Activated CD4-positive, alpha-beta T cell treated with anti-CD3 and anti-CD28 coated beads, Interleukin-2, amount 10 ng/mL, durations not matched to agents 7 days and 5 days (primary cell): ENCODE measurements around the gene PIGT. TPM values are rescaled to one million over a fixed set of nuclear protein-coding genes. Genes with fewer than 3 reads are reported as not detected.

Experiments used
- CTCF ChIA-PET: fragments of 350-600 bp; sonication (Branson Sonifier 250); formaldehyde crosslinking; loops from one replicate; lab custom pipeline; 2021; ENCODE audit warnings: antibody characterized with exemption; lab: Charles Lee
- POLR2A ChIA-PET: fragments of 350-600 bp; sonication (Branson Sonifier 250); formaldehyde crosslinking; loops from one replicate; lab custom pipeline; 2021; ENCODE audit warnings: antibody characterized with exemption; lab: Charles Lee
- DNase-seq: peaks from one replicate; pipeline ENCODE4 v3.0.0-alpha.2; 2020
- H3K27ac Mint-ChIP-seq: one replicate; pipeline ENCODE4 v1.8.0; 2021; ENCODE audit warnings: mild to moderate bottlenecking, moderate library complexity, mixed read lengths
- H3K27me3 Mint-ChIP-seq: one replicate; pipeline ENCODE4 v1.8.0; 2021; ENCODE audit warnings: mixed read lengths
- H3K36me3 Mint-ChIP-seq: one replicate; pipeline ENCODE4 v1.8.0; 2021; ENCODE audit warnings: low read depth, mixed read lengths
- H3K4me1 Mint-ChIP-seq: one replicate; pipeline ENCODE4 v1.8.0; 2021; ENCODE audit warnings: mixed read lengths
- H3K4me3 Mint-ChIP-seq: one replicate; pipeline ENCODE4 v1.8.0; 2021; ENCODE audit warnings: mild to moderate bottlenecking, moderate library complexity, mixed read lengths
- H3K9me3 Mint-ChIP-seq: one replicate; pipeline ENCODE4 v1.8.0; 2021; ENCODE audit warnings: mixed read lengths
- total RNA-seq, 2 experiments: library from RNA; stranded (reverse); gene quantifications; one replicate each; pipeline ENCODE4 v1.2.3, GENCODE V29; 2021

Gene PIGT
- total RNA-seq, 2 experiments from 2014 or later, result 66.3 to 77.9 TPM

- POLR2A ChIA-PET, result no interaction called here
- Mint-ChIP-seq H3K27me3 (peaks cover 12% of the 10 kb centered on the region), H3K36me3 (peaks cover 17% of the 10 kb centered on the region), H3K27ac (no peak overlapping the region), H3K9me3 (peaks cover 24% of the 10 kb centered on the region), H3K4me1 (peaks cover 14% of the 10 kb centered on the region), H3K4me3 (peak overlapping the region; percentile 66)
- DNase-seq, result no peak
- CTCF ChIA-PET, result interaction anchor here (1.3 to 2.2 kb wide), 3 partner anchors 31 to 81 kb away, joined by 4 to 7 read pairs (median 5); partner anchors contain the start of gene SYS1
These were observed 11.5 kb upstream of the PIGT start for GRCh38 chr20:45404438-45404837.

GRCh38 chr20:45405571-45406259 is 10.2 kb upstream of the PIGT start:
- ChIA-PET CTCF (interaction anchor here (1.6 kb wide), 1 partner anchor 32 kb away, joined by 4 read pairs; no protein-coding TSS in a partner anchor), POLR2A (no interaction called here)
- H3K36me3 Mint-ChIP-seq, result peaks cover 9% of the 10 kb centered on the region
- peak overlapping the region; percentile 73 for H3K4me3 Mint-ChIP-seq
- DNase-seq, result no peak
- H3K4me1 Mint-ChIP-seq, result peaks cover 14% of the 10 kb centered on the region
- peaks cover 12% of the 10 kb centered on the region for H3K9me3 Mint-ChIP-seq
- H3K27me3 Mint-ChIP-seq, result peaks cover 12% of the 10 kb centered on the region
- no peak overlapping the region for H3K27ac Mint-ChIP-seq

GRCh38 chr20:45406260-45407066 is 9.5 kb upstream of the PIGT start:
- H3K4me1 Mint-ChIP-seq, result peaks cover 14% of the 10 kb centered on the region
- peaks cover 12% of the 10 kb centered on the region for H3K27me3 Mint-ChIP-seq
- peaks cover 9% of the 10 kb centered on the region for H3K9me3 Mint-ChIP-seq
- H3K27ac Mint-ChIP-seq, result peak overlapping the region; percentile 83
- ChIA-PET POLR2A (interaction anchor here (0.6 to 0.8 kb wide), 2 partner anchors 9 to 13 kb away, joined by 3 read pairs; partner anchors contain the start of gene PIGT), CTCF (interaction anchor here (1.0 to 2.3 kb wide), 5 partner anchors 12 to 113 kb away, joined by 3 to 7 read pairs (median 4); no protein-coding TSS in a partner anchor)
- peak overlapping the region; percentile 73 for H3K4me3 Mint-ChIP-seq
- DNase-seq, result peak; percentile 36
- peaks cover 6% of the 10 kb centered on the region for H3K36me3 Mint-ChIP-seq

- H3K9me3 Mint-ChIP-seq, result peaks cover 2% of the 10 kb centered on the region
- CTCF ChIA-PET, result interaction anchor here (1.0 to 2.3 kb wide), 6 partner anchors 11 to 114 kb away, joined by 3 to 7 read pairs (median 4); no protein-coding TSS in a partner anchor
- peak overlapping the region; percentile 72 for H3K4me3 Mint-ChIP-seq
- H3K36me3 Mint-ChIP-seq, result no peaks in the 10 kb centered on the region
- H3K27ac Mint-ChIP-seq, result peak overlapping the region; percentile 83
- DNase-seq, result no peak
- POLR2A ChIA-PET, result interaction anchor here (0.6 to 0.8 kb wide), 2 partner anchors 9 to 13 kb away, joined by 3 read pairs; partner anchors contain the start of gene PIGT
- peaks cover 14% of the 10 kb centered on the region for H3K4me1 Mint-ChIP-seq
- peaks cover 12% of the 10 kb centered on the region for H3K27me3 Mint-ChIP-seq
These were observed 8.7 kb upstream of the PIGT start for GRCh38 chr20:45407067-45407745.

- ChIA-PET POLR2A (no interaction called here), CTCF (interaction anchor here (1.1 to 2.3 kb wide), 5 partner anchors 10 to 115 kb away, joined by 3 to 7 read pairs (median 5); no protein-coding TSS in a partner anchor)
- peak within 1 kb of the TSS; percentile 83 for H3K27ac Mint-ChIP-seq
- H3K4me1 Mint-ChIP-seq, result peaks cover 14% of the 10 kb centered on the region
- no peaks in the 10 kb centered on the region for H3K9me3 Mint-ChIP-seq
- DNase-seq, result no peak
- peak within 1 kb of the TSS; percentile 72 for H3K4me3 Mint-ChIP-seq
- no peaks in the 10 kb centered on the region for H3K36me3 Mint-ChIP-seq
- peaks cover 12% of the 10 kb centered on the region for H3K27me3 Mint-ChIP-seq
These were observed 7.9 kb upstream of the PIGT start, which contains the start of gene DBNDD2 for GRCh38 chr20:45407783-45408645. DBNDD2 (plus strand) TSS chr20:45408289; CDS start chr20:45408468, 179 bp downstream.

GRCh38 chr20:45408646-45409213 is 7.2 kb upstream of the PIGT start:
- Mint-ChIP-seq H3K9me3 (no peaks in the 10 kb centered on the region), H3K36me3 (no peaks in the 10 kb centered on the region), H3K27me3 (peaks cover 10% of the 10 kb centered on the region), H3K4me1 (peaks cover 14% of the 10 kb centered on the region), H3K4me3 (no peak overlapping the region), H3K27ac (peak overlapping the region; percentile 19)
- ChIA-PET CTCF (interaction anchor here (2.1 to 2.3 kb wide), 2 partner anchors 28 to 45 kb away, joined by 5 to 7 read pairs; no protein-coding TSS in a partner anchor), POLR2A (no interaction called here)
- no peak for DNase-seq

GRCh38 chr20:45409521-45410272 is 6.2 kb upstream of the PIGT start:
- Mint-ChIP-seq H3K27me3 (peaks cover 8% of the 10 kb centered on the region), H3K4me1 (peaks cover 14% of the 10 kb centered on the region), H3K9me3 (no peaks in the 10 kb centered on the region), H3K36me3 (no peaks in the 10 kb centered on the region), H3K27ac (no peak overlapping the region), H3K4me3 (no peak overlapping the region)
- CTCF ChIA-PET, result interaction anchor here (0.5 to 2.2 kb wide), 4 partner anchors 16 to 36 kb away, joined by 3 to 13 read pairs (median 4); no protein-coding TSS in a partner anchor
- DNase-seq, result no peak
- POLR2A ChIA-PET, result no interaction called here

GRCh38 chr20:45410887-45411286 is 5.1 kb upstream of the PIGT start:
- peaks cover 2% of the 10 kb centered on the region for H3K27me3 Mint-ChIP-seq
- no peaks in the 10 kb centered on the region for H3K9me3 Mint-ChIP-seq
- no peak overlapping the region for H3K27ac Mint-ChIP-seq
- H3K4me1 Mint-ChIP-seq, result peaks cover 18% of the 10 kb centered on the region
- no peak for DNase-seq
- no peak overlapping the region for H3K4me3 Mint-ChIP-seq
- ChIA-PET CTCF (interaction anchor here (1.3 to 2.2 kb wide), 3 partner anchors 9 to 118 kb away, joined by 3 to 13 read pairs (median 3); no protein-coding TSS in a partner anchor), POLR2A (no interaction called here)
- H3K36me3 Mint-ChIP-seq, result no peaks in the 10 kb centered on the region

- no peaks in the 10 kb centered on the region for H3K9me3 Mint-ChIP-seq
- CTCF ChIA-PET, result interaction anchor here (0.6 to 1.7 kb wide), 9 partner anchors 10 to 802 kb away, joined by 3 to 12 read pairs (median 3); partner anchors contain the start of gene SYS1
- H3K4me1 Mint-ChIP-seq, result peaks cover 23% of the 10 kb centered on the region
- no peak overlapping the region for H3K4me3 Mint-ChIP-seq
- H3K36me3 Mint-ChIP-seq, result no peaks in the 10 kb centered on the region
- H3K27ac Mint-ChIP-seq, result no peak overlapping the region
- H3K27me3 Mint-ChIP-seq, result no peaks in the 10 kb centered on the region
- no peak for DNase-seq
- POLR2A ChIA-PET, result no interaction called here
These were observed 3.3 kb upstream of the PIGT start for GRCh38 chr20:45412653-45413052.

- H3K27ac Mint-ChIP-seq, result no peak overlapping the region
- no peaks in the 10 kb centered on the region for H3K27me3 Mint-ChIP-seq
- ChIA-PET CTCF (interaction anchor here (1.1 to 1.7 kb wide), 6 partner anchors 11 to 60 kb away, joined by 3 to 12 read pairs (median 4); partner anchors contain the start of gene SYS1), POLR2A (no interaction called here)
- H3K4me3 Mint-ChIP-seq, result no peak overlapping the region
- peaks cover 3% of the 10 kb centered on the region for H3K36me3 Mint-ChIP-seq
- H3K4me1 Mint-ChIP-seq, result peaks cover 30% of the 10 kb centered on the region
- DNase-seq, result no peak
- no peaks in the 10 kb centered on the region for H3K9me3 Mint-ChIP-seq
These were observed 2.5 kb upstream of the PIGT start for GRCh38 chr20:45413479-45413878.
